ENCODE results near the gene CPNE5. TPM values are rescaled to one million over a fixed set of nuclear protein-coding genes. Genes with fewer than 3 reads are reported as not detected.
A peak's percentile ranks its signal among the peaks of the same experiment; 100 is the strongest.
"Not testable (repeated sequence)": the region's sequence is repeated elsewhere in the genome, so short reads cannot be mapped to it uniquely, and the experiment has no call there.

Gene CPNE5
- total RNA-seq, 4 donors from 2014 or later, result 0.35 to 5.8 (median 2.9) TPM

DNA sequence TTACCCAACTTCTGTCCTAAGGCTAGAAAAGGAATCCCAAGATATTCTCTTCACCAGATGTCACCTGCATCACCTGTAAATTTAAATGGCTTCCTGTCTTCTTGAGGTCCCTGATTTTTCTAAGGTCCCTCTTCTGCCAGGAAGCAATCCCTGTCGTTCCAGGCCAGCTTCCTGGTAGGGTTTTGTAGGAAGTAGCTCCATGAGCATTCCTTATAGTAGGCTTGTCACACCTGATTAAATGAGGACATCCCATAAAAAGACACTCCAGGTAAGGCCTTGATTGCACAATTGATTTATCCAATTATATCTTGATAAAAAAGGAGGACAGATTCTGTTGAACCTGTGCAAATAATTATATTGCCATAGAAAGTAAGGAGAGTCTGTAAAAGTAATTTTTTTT, 132.9 kb downstream of the CPNE5 start:
- H3K9me3 ChIP-seq, result no peaks in the 10 kb centered on the region
- peak in 1 of 3 donors; percentile 18 for DNase-seq
- H3K4me1 ChIP-seq, result no peaks in the 10 kb centered on the region
- no peak overlapping the region for H3K4me3 ChIP-seq
- no peaks in the 10 kb centered on the region for H3K36me3 ChIP-seq
- no peaks in the 10 kb centered on the region for H3K27me3 ChIP-seq
- no peak overlapping the region for H3K27ac ChIP-seq
- TF ChIP-seq CTCF (IDR thresholded peaks at IDR 0.05), result no peak
- no peak for TF ChIP-seq POLR2A (IDR thresholded peaks at IDR 0.05)

GRCh38 chr6:36704961-36705577, 134.2 kb downstream of the CPNE5 start:
- not testable (repeated sequence) for H3K4me3 ChIP-seq, H3K27me3 ChIP-seq, DNase-seq, H3K27ac ChIP-seq, H3K4me1 ChIP-seq, H3K36me3 ChIP-seq, H3K9me3 ChIP-seq

DNA sequence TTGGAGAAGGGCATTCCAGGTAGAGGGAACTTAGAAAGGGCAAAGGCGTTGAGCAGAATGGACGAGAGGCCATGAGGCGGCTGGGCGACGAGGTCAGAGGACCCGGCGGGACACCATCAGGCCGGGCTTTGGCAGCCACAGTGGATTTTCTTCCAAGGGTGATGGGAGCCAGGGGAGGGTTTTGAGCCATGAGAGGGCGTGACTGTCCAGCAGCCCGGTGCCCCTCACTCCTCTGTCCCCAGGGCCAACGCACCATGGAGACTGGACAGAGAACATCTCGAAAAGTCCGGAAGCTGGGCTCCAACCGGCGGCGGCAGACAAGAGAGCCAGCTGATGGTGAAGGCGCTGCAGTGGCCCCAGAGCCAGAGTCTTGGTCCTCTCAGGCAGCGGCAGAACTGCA, 135.3 kb downstream of the CPNE5 start:
- H3K4me1 ChIP-seq, result peaks cover 0 to 2% (median 0%) of the 10 kb centered on the region in 4 donors
- no peak overlapping the region for H3K27ac ChIP-seq
- no peaks in the 10 kb centered on the region for H3K27me3 ChIP-seq
- no peak overlapping the region for H3K4me3 ChIP-seq
- no peak for TF ChIP-seq POLR2A (IDR thresholded peaks at IDR 0.05)
- no peak for TF ChIP-seq CTCF (IDR thresholded peaks at IDR 0.05)
- H3K36me3 ChIP-seq, result no peaks in the 10 kb centered on the region
- DNase-seq, result peak in 1 of 3 donors; percentile 45
- no peaks in the 10 kb centered on the region for H3K9me3 ChIP-seq

DNA sequence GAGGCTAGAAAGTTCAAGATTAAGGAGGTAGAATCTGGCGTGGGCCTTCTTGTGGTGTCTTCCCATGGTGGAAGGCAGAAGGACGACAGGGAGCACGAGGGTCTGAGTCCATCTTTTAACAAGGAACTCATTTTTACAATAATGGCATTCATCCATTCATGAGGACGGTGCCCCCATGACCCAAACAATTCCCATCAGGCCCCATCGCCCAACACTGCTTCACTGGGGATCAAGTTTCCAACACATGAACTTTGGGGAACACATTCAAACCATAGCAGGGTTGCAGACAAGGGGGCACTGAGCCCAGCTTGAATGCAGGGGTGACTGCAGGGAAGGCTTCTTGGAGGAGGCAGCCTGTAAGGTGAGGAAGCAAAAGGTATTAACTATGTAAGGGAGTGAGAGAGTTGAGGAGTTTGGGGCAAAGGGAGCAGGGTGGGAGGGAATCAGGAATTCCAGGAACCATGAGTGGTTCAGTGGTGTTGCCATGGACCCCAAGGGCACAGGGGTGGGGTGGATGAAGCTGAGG, 136.1 kb downstream of the CPNE5 start:
- DNase-seq, result peak in 1 of 3 donors; percentile 15
- Histone ChIP-seq H3K4me1 (peaks cover 0 to 4% (median 0%) of the 10 kb centered on the region in 4 donors), H3K27ac (no peak overlapping the region), H3K36me3 (no peaks in the 10 kb centered on the region), H3K9me3 (no peaks in the 10 kb centered on the region), H3K4me3 (no peak overlapping the region), H3K27me3 (no peaks in the 10 kb centered on the region)
- TF ChIP-seq CTCF (IDR thresholded peaks at IDR 0.05) (no peak), POLR2A (IDR thresholded peaks at IDR 0.05) (no peak)

DNA sequence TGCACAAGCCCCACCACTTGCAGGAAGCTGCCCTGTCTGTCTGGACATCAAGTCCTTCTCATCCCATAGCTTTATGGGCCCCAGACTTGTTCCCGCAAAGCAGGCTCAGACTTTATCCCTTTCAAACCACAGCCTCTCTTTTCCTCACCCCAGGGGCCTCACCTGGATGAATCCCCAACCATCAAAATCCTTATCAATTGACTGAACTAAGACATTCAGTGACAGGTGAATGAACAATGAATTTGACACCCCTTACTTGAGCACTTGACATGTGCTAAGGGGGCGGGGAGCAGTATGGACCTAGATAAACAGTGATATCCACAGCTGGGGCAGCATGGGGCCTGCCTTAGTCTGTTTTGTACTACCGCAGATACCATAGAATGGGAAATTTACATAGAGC, 136.6 kb downstream of the CPNE5 start:
- no peak overlapping the region for H3K27ac ChIP-seq
- no peaks in the 10 kb centered on the region for H3K9me3 ChIP-seq
- peak in 1 of 3 donors; percentile 29 for DNase-seq
- TF ChIP-seq POLR2A (IDR thresholded peaks at IDR 0.05) (no peak), CTCF (IDR thresholded peaks at IDR 0.05) (no peak)
- H3K27me3 ChIP-seq, result no peaks in the 10 kb centered on the region
- H3K4me1 ChIP-seq, result peaks cover 0 to 4% (median 0%) of the 10 kb centered on the region in 4 donors
- no peaks in the 10 kb centered on the region for H3K36me3 ChIP-seq
- no peak overlapping the region for H3K4me3 ChIP-seq

- peaks cover 0 to 4% (median 0%) of the 10 kb centered on the region in 4 donors for H3K4me1 ChIP-seq
- no peaks in the 10 kb centered on the region for H3K36me3 ChIP-seq
- DNase-seq, result peak in 1 of 3 donors; percentile 44
- H3K27me3 ChIP-seq, result no peaks in the 10 kb centered on the region
- TF ChIP-seq POLR2A (IDR thresholded peaks at IDR 0.05), result no peak
- TF ChIP-seq CTCF (IDR thresholded peaks at IDR 0.05), result peak in 2 of 6 experiments; percentile 11 to 30
- H3K9me3 ChIP-seq, result no peaks in the 10 kb centered on the region
- no peak overlapping the region for H3K4me3 ChIP-seq
- H3K27ac ChIP-seq, result no peak overlapping the region
Measured at GRCh38 chr6:36701401-36701991, 137.7 kb downstream of the CPNE5 start.

Measured in Peyer's patch (tissue), 4 donors.